Testis (tissue), 3 donors: ENCODE data around the gene TAAR6. TPM values are rescaled to one million over a fixed set of nuclear protein-coding genes. Genes with fewer than 3 reads are reported as not detected.
A peak's percentile ranks its signal among the peaks of the same experiment; 100 is the strongest.
"Not testable (repeated sequence)": the region's sequence is repeated elsewhere in the genome, so short reads cannot be mapped to it uniquely, and the experiment has no call there.

Source experiments
- DNase-seq: peaks from one replicate; pipeline ENCODE4 v3.0.0-alpha.2; 2019
- H3K27ac ChIP-seq, 2 donors: fragments of 200-600 bp; sonication (generic); one replicate each; pipeline ENCODE4 v1.5.1; 2019
- H3K27me3 ChIP-seq: fragments of 200-600 bp; sonication (generic); one replicate; pipeline ENCODE4 v1.5.1; 2019
- H3K36me3 ChIP-seq: fragments of 200-600 bp; sonication (generic); one replicate; pipeline ENCODE4 v1.5.1; 2017; ENCODE audit warnings: low read depth; ENCODE audit errors: missing control alignments
- H3K4me1 ChIP-seq: fragments of 200-600 bp; sonication (generic); one replicate; pipeline ENCODE4 v1.5.1; 2019
- H3K4me3 ChIP-seq, 2 donors: fragments of 200-600 bp; sonication (generic); one replicate each; pipeline ENCODE4 v1.5.1; 2017 to 2019
- H3K9me3 ChIP-seq: fragments of 200-600 bp; sonication (generic); one replicate; pipeline ENCODE4 v1.5.1; 2017
- CTCF ChIP-seq, 3 experiments: fragments of 450-650 bp in 2 of 3; fragments of 200-600 bp in 1 of 3; sonication (generic) in 1 of 3; IDR thresholded peaks; one replicate each; pipeline ENCODE4 v1.5.1; 2016 to 2019; ENCODE audit warnings: antibody characterized with exemption in 3 of 3, mild to moderate bottlenecking in 2 of 3, moderate library complexity in 1 of 3
- POLR2A ChIP-seq: fragments of 450-650 bp; IDR thresholded peaks from one replicate; pipeline ENCODE4 v1.6.1; 2017; ENCODE audit warnings: antibody characterized with exemption, mild to moderate bottlenecking, moderate library complexity
- WGBS, 2 donors: methylation state at CpG; one replicate each; pipeline ENCODE4 v1.1.5; 2018; 5-methylcytosine and 5-hydroxymethylcytosine counted together
- intact Hi-C: fragments of 100-400 bp; cut with DNase I; formaldehyde crosslinking; loops from one replicate; pipeline ENCODE4 v1.15.1; 2023; ENCODE audit warnings: low total_unique reads
- polyA plus RNA-seq: library from polyadenylated mRNA; stranded (reverse); fragments of 350-450 nt; fragmentation: Illumina TruSeq; extraction: RNeasy Lipid Tissue Mini Kit (QIAGEN cat#74804); gene quantifications from one replicate; pipeline ENCODE4 v1.2.3, GENCODE V29; 2014; ENCODE audit warnings: low read depth, low replicate concordance; ENCODE audit not compliant: insufficient read depth
- total RNA-seq, 2 donors: library from RNA; depleted of rRNA; stranded (reverse); fragments of >200 nt; gene quantifications; one replicate each; pipeline ENCODE4 v1.2.3, GENCODE V29; 2016

Gene TAAR6
- total and polyA plus RNA-seq, 3 donors from 2014 or later: not detected

- TF ChIP-seq POLR2A (no peak), CTCF (IDR thresholded peaks at IDR 0.05) (no peak)
- H3K4me3 ChIP-seq: no peak overlapping the region
- WGBS, 2 donors: 83 to 87% methylated on average over 6 of the region's 6 CpGs
- H3K9me3 ChIP-seq: no peaks in the 10 kb centered on the region
- H3K4me1 ChIP-seq: no peaks in the 10 kb centered on the region
- H3K36me3 ChIP-seq: no peaks in the 10 kb centered on the region
- no peak for DNase-seq
- intact Hi-C loops: no loop called here
- no peaks in the 10 kb centered on the region for H3K27me3 ChIP-seq
- no peak overlapping the region for H3K27ac ChIP-seq
These were observed 42.3 kb upstream of the TAAR6 start for GRCh38 chr6:132527791-132528190.

GRCh38 chr6:132530293-132530974 lies 39.7 kb upstream of the TAAR6 start:
- H3K27me3 ChIP-seq: no peaks in the 10 kb centered on the region
- H3K27ac ChIP-seq: no peak overlapping the region
- 14 to 19% methylated on average over 9 of the region's 9 CpGs for WGBS, 2 donors
- intact Hi-C loops: no loop called here
- peak overlapping the region in 1 of 2 donors; percentile 8 for H3K4me3 ChIP-seq
- DNase-seq: peak; percentile 71
- H3K4me1 ChIP-seq: no peaks in the 10 kb centered on the region
- TF ChIP-seq CTCF (IDR thresholded peaks at IDR 0.05): peak; percentile 71 to 97 (median 76)
- TF ChIP-seq POLR2A: no peak
- H3K9me3 ChIP-seq: no peaks in the 10 kb centered on the region
- no peaks in the 10 kb centered on the region for H3K36me3 ChIP-seq

GRCh38 chr6:132534546-132534945 lies 35.6 kb upstream of the TAAR6 start:
- DNase-seq, H3K27me3 ChIP-seq, H3K27ac ChIP-seq, H3K4me3 ChIP-seq, H3K4me1 ChIP-seq, intact Hi-C loops, H3K36me3 ChIP-seq, H3K9me3 ChIP-seq: not testable (repeated sequence)
- 84 to 91% methylated on average over 2 of the region's 2 CpGs for WGBS, 2 donors

- no peak overlapping the region for H3K4me3 ChIP-seq
- H3K9me3 ChIP-seq: no peaks in the 10 kb centered on the region
- H3K27me3 ChIP-seq: no peaks in the 10 kb centered on the region
- no peak overlapping the region for H3K27ac ChIP-seq
- 94 to 96% methylated on average over 3 of the region's 3 CpGs for WGBS, 2 donors
- no peak for DNase-seq
- H3K4me1 ChIP-seq: no peaks in the 10 kb centered on the region
- no peaks in the 10 kb centered on the region for H3K36me3 ChIP-seq
- TF ChIP-seq POLR2A (no peak), CTCF (IDR thresholded peaks at IDR 0.05) (no peak)
- intact Hi-C loops: no loop called here
These were observed 33.0 kb upstream of the TAAR6 start for GRCh38 chr6:132537145-132537544.

- Histone ChIP-seq H3K36me3 (no peaks in the 10 kb centered on the region), H3K9me3 (no peaks in the 10 kb centered on the region), H3K4me3 (no peak within 1 kb of the TSS), H3K27ac (no peak within 1 kb of the TSS), H3K27me3 (no peaks in the 10 kb centered on the region), H3K4me1 (no peaks in the 10 kb centered on the region)
- intact Hi-C loops: no loop called here
- TF ChIP-seq CTCF (IDR thresholded peaks at IDR 0.05) (no peak), POLR2A (no peak)
- 74 to 83% methylated on average over 4 of the region's 4 CpGs for WGBS, 2 donors
- DNase-seq: no peak
These were observed 32.1 kb upstream of the TAAR6 start, which contains the start of gene TAAR9 for GRCh38 chr6:132537977-132538376. Gene TAAR9 (plus strand): TSS chr6:132538277. CDS start chr6:132538290, 13 bp downstream.
